GOT3 (cell line): ENCODE data around the gene DOCK4.

Experiments used
- DNase-seq: peaks from one replicate; lab custom pipeline; 2025; ENCODE audit warnings: mixed read lengths; lab: John Stamatoyannopoulos, UW

The DOCK4 gene

GRCh38 chr7:111729483-111729882, 476.7 kb downstream of the DOCK4 start:
- no peak for DNase-seq

GRCh38 chr7:111728635-111728995, 477.6 kb downstream of the DOCK4 start:
- DNase-seq, result no peak

- no peak for DNase-seq
These were observed 478.1 kb downstream of the DOCK4 start for GRCh38 chr7:111727905-111728634.

- DNase-seq, result no peak
These were observed 487.3 kb downstream of the DOCK4 start for GRCh38 chr7:111718886-111719285.

- DNase-seq, result no peak
These were observed 494.7 kb downstream of the DOCK4 start for GRCh38 chr7:111711426-111712065.

- DNase-seq, result no peak
These were observed 495.3 kb downstream of the DOCK4 start for GRCh38 chr7:111710839-111711380.

GRCh38 chr7:111708072-111708471, 498.1 kb downstream of the DOCK4 start:
- DNase-seq, result no peak

GRCh38 chr7:111705807-111706206, 500.4 kb downstream of the DOCK4 start:
- no peak for DNase-seq

DNA sequence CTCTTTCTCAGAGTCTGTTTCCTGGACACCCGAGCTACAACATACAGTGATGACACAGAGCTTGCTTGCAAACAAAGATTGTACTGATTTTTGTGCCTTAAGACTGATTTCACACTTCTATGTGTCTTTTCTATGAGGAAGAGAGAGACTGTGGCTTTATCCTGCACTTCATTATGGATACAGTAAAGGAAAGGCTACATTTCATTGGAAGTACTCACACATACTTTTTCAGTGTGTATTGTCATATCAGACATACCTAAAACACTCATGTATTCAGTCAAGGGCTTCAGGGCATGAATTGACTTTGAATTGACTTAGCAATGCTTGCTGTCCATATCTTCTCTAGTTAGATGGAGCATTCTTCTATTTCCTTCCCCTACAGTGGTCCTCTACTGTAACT, 508.4 kb downstream of the DOCK4 start:
- no peak for DNase-seq

DNA sequence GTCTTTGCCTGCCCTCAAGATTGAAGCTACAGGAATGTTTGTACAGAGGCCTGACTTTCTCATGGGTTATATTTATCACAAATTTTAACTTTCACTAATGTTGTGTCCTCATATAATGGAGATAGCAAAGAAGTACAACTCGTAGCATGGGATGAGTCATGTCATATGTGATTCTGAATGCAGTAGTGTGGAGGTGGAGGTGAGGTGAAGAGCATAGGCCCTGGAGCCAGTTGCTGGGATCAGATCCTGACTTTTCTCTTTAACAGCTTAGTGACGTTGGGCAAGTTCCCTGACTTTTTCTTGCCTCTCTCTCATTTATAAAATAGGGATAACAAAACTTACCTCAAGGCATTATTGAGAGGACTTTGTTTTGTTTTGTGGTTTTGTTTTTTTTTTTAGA, 511.8 kb downstream of the DOCK4 start:
- DNase-seq, result no peak

DNA sequence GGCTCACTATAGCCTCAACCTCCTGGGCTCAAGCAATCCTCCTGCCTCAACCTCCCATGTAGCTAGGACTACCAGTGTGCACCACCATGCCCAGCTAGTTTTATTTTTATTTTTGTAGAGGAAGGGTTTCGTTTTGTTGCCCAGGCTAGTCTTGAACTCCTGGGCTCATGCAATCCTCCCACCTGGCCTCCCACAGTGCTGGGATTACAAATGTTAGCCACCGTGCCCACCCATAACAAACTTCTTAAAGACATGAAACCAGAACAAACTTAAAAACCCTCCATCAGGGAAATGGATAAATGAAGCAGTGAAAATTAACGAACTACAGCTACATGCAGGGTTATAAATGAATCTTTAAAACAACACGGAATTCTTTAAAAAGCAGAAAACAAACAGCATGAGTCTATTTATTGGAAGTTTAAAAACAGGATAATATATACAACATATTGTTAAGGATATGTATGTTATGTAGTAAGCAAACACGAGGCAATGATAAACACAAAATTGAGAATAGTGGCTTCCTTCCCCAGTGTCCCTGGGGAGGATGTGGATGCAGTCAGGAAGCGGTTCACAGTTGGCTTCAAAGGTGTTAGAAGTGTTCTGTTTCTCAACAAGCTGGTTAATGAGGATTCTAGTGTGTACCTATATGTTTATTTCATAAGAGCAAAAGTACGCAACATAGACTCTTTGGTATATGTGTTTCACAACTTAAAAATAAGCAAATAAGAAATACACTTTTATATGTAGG, 515.7 kb downstream of the DOCK4 start:
- no peak for DNase-seq

DNA sequence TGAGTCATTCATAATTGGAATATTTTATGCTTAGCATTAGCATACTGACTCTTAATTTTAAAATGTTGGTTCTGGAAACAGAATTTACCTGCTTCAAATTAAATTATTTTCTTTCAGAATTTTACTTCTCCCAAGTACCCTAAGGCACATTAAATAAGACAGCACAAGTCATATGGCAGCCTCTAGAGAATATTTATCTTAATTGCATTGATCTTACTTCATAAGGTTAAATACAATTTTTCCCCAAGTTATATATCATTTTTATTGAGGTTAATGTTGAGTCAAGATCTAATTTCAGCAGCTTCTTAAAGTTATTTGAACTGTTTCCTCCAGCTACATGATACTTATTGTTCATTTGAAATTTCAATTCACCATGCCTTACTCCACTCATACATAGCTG, 520.9 kb downstream of the DOCK4 start:
- no peak for DNase-seq

- DNase-seq, result no peak
These were observed 523.4 kb downstream of the DOCK4 start for GRCh38 chr7:111682588-111683340.

- no peak for DNase-seq
These were observed 525.0 kb downstream of the DOCK4 start for GRCh38 chr7:111681242-111681641.

DNA sequence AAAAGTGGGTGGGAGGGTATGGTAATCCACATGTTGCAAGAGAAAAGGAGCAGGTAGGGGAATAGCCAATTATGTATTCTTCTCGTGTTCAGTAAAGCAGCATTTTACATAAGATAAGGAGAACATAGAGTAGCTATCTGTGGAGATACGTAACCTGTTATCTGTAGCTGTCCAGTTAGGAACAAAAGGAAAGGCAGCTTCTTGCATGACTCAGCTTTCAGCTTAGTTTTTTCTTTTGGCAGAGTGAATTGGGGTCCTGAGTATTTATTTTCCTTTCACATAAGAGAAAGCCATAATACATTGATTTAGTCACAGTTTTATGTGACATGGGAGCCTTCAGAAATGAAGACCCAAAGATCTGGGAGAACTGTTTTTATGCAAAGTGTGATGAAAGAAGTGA, 527.2 kb downstream of the DOCK4 start:
- DNase-seq, result no peak

DNA sequence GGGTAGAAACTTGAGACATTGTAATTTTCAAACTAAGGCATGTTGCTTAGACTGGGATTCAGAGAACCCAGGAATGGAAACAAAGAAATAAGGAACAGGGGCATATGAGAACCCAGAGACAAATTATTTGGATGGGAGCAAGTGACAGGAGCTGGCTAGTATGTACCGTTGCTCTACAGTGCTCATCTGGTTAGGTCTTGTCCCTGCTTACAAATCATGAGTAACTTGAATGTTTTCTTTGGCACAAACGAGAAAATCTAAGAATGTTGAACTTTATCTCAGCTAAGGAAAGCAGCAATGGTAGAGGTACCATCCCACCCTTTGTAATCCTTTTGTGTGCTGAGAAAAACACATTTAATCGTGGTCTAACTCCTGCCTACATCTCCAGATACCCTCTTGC, 527.9 kb downstream of the DOCK4 start:
- no peak for DNase-seq

DNA sequence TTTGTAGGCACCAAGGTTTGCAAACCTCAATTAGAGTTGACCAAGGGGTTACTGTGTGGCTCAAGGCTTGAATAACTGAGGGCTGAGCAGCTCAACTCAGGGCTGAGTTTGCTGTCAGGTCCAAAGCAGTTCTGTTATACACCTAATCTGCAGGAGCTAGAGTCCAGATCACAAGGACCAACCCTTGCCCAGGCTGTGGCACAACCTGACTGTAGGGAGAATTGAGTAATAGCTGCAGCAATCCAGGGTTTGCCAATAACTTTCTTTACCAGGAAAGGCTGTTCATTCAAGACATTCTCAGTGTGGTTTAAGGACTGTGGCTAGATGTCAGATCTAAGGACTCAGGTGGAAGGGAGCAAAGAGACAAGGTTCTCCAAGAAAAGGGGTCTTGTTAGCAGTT, 528.4 kb downstream of the DOCK4 start:
- no peak for DNase-seq

GRCh38 chr7:111676811-111677210, 529.4 kb downstream of the DOCK4 start:
- DNase-seq, result no peak
